Astrocyte of the cerebellum (primary cell): ENCODE data around the gene PFKM.
"Not testable (repeated sequence)": the region's sequence is repeated elsewhere in the genome, so short reads cannot be mapped to it uniquely, and the experiment has no call there.

ENCODE experiments used
- DNase-seq: peaks from one replicate; pipeline ENCODE4 v3.0.0-alpha.2; 2011; ENCODE audit warnings: low read depth
- H3K4me3 ChIP-seq: 2 replicates; pipeline ENCODE4 v1.5.1; 2011; ENCODE audit warnings: mild to moderate bottlenecking, low read depth, low read length, moderate library complexity
- in situ Hi-C: cut with HindIII; loops from 2 replicates; pipeline ENCODE4 v1.10.0; 2017; ENCODE audit warnings: low sequenced_read_pairs
- TF ChIP-seq, protein P1 (sequence below): IDR thresholded peaks from 2 replicates; pipeline ENCODE4 v1.5.1; 2012; ENCODE audit warnings: low read length, low read depth, moderate library complexity, mild to moderate bottlenecking; ENCODE audit errors: missing control alignments

PFKM gene

DNA sequence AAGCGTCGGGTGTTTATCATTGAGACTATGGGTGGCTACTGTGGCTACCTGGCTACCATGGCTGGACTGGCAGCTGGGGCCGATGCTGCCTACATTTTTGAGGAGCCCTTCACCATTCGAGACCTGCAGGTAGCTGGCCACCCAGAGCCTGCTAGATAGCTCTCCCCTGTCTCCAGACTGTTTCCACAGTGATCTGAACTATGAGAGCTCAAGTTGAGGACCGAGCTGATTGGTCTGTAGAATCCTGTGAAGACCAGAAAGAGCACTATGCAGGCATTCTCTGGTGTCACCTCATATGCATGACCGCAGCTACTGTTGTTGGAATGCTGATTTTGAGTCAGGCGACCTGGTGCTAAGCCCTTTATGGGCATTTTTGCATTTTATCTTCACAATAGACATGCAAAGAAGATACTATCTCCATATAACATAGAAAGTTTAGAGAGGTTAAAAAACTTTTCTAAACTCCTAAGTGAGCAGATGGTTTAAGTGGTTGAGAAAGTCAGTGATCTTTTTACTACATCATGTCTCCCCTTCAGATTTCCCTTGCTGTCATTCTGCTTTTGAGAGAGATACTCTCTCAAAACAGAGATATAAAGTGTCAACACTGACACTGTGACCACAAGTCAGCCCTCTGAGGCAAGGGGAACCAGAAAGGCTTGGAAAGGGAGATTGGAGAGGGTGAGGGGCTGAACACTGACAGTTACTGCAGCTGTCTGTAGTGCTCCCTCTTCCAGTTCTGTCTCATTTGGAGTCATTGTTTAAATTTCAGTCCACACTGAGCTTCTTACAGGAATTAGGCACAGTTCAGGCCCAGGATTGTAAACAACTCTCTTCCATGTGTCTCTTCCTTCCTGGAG is 23.9 kb downstream of the PFKM start:
- no peak for DNase-seq
- no peak overlapping the region for H3K4me3 ChIP-seq
- TF ChIP-seq, protein P1, sequence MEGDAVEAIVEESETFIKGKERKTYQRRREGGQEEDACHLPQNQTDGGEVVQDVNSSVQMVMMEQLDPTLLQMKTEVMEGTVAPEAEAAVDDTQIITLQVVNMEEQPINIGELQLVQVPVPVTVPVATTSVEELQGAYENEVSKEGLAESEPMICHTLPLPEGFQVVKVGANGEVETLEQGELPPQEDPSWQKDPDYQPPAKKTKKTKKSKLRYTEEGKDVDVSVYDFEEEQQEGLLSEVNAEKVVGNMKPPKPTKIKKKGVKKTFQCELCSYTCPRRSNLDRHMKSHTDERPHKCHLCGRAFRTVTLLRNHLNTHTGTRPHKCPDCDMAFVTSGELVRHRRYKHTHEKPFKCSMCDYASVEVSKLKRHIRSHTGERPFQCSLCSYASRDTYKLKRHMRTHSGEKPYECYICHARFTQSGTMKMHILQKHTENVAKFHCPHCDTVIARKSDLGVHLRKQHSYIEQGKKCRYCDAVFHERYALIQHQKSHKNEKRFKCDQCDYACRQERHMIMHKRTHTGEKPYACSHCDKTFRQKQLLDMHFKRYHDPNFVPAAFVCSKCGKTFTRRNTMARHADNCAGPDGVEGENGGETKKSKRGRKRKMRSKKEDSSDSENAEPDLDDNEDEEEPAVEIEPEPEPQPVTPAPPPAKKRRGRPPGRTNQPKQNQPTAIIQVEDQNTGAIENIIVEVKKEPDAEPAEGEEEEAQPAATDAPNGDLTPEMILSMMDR = no peak
- in situ Hi-C loops = no loop called here

DNA sequence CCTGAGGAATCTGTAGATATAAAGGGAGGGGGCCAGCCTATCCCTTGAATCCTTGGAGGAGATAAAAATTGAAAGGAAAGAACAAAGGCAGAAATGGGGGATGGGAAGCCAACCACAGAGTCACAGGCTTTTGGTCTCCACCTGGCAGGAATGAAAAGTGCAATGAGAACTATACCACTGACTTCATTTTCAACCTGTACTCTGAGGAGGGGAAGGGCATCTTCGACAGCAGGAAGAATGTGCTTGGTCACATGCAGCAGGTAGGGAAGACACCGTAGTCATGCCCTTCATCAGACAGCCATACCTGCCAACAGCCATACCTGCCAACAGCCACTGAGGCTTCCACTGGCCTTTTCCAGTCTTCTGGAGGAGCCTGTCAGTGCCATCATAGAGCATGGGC is 24.7 kb downstream of the PFKM start:
- DNase-seq = no peak
- TF ChIP-seq, protein P1 = no peak
- in situ Hi-C loops = no loop called here
- no peak overlapping the region for H3K4me3 ChIP-seq

DNA sequence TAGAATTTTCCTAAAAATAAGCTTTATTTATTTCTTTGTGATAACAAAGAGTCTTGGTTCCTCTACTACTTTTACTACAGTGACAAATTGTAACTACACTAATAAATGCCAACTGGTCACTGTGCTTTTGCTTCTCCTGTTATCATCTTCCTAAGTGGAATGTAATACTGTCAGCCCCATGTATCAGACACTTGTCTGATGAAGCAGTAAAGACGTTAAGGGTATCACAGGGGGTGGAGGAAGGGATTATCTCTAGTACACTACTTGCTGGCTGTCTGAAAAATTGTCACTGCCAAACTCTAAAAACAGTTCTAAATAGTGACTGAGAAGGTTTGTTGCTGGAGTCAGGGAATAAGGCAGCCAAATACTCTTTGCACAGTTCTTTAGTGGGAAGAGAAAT is 26.8 kb downstream of the PFKM start:
- no peak overlapping the region for H3K4me3 ChIP-seq
- no peak for DNase-seq
- TF ChIP-seq, protein P1 = no peak
- in situ Hi-C loops = no loop called here

DNA sequence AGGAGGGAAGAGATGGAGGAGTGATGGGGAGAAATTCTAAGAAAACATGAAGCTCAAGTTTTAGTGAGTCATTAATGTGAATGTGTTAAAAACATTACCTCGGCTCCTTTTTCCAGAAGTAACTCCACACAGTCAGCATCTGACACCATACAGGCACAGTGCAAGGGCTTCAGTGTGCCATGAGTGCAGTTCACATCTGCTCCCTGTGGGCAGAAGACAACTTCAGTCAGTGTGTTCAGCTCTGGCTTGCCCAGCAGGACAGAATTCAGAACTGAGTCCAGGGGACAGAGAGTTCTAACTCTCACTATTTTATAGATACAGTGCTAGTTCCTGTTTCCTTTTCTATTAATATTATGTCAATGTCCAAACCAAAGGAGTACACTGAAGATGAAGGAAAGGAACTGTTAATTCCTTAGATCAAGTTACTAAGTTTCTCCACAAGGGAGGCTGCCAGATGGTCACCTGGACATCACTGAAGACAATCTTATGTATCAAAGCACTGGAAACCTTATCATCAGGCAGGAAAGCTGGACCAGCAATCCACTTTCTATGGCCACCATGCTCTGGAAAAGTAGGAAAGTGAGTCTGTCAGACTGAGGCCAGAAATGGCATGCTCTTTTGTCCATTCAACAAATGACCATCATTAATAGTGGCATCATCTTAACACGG is 32.1 kb downstream of the PFKM start:
- TF ChIP-seq, protein P1 = no peak
- no peak for DNase-seq
- in situ Hi-C loops = no loop called here

DNA sequence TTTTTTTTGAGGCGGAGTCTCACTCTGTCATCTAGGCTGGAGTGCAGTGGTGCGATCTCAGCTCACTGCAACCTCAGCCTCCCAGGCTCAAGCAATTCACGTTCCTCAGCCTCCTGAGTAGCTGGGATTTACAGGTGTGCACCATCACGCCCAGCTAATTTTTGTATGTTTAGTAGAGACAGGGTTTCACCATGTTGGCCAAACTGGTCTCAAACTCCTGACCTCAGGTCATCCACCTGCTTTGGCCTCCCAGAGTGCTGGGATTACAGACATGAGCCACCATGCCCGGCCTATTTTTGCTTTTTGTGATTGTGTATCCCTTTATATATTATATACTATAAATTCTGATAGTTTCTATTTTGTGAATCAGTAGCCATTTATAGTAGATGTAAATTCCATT is 36.6 kb downstream of the PFKM start:
- in situ Hi-C loops, DNase-seq, H3K4me3 ChIP-seq: not testable (repeated sequence)

More for the DNA sequence above, 32.1 kb downstream of the PFKM start:
- H3K4me3 ChIP-seq = no peak overlapping the region

DNA sequence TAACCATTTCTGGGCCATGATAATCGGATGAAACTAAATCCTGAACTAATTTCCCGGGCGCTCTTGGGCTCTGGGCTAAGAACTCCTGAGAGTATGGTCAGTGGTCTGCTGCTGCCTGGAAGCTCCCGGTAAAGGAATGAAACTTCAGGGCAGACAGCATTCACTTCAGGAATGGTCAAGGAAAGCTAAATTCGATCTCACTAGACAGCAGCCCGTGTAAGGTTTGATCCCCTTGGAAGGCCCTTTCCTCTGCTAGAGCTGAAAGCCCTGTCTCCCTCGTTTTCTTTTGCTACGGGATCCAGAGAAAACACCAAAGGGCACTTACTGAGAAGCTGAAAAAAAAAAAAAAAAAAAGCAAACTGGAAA is 37.5 kb downstream of the PFKM start:
- DNase-seq = no peak
- peak overlapping the region; percentile 99 for H3K4me3 ChIP-seq
- TF ChIP-seq, protein P1 = no peak
- in situ Hi-C loops = no loop called here

DNA sequence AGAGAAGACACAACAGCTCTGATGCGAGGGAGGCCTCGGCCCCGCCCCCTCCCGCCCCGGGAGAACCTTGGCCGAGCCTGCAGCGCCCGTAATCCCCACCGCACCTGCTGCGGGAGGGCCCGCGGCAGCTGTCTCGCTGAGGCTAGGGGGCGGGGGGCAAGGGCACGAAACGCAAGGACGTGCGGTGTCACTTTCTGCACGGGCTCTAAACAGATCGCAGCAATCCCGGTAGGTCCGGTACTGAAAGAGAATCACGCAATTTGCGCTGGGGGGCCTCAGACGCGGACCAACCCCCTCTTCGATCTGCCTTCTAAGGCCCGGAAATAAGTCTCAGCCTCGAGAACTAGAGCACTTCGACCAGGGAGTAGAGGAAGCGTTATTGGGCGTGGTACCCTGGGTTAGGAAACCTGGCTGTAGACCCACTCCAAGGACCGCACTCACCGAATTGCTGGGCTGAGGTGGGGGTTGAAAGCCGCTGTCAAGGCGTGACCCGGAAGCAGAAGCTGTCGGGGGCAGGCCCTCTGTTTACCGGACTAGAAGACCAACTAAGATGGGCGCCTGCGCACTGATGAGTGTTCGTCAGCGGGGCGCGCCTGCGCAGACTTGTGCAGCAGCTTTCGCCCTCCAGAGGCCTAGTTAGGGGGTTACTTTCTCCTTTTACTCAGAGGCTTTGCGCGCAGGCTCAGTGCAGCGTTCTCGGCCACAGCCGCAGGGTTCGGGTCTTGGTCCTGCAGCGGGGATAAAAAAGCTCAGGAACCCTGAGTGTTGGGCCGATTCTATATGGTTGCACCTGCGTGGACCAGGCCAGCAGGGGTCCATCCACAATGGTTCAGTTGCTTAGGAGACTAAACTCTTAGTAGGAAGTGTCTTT is 38.1 kb downstream of the PFKM start, which contains the start of gene ASB8:
Gene ASB8 (minus strand): TSS at position 498 of the 871 bp plus-strand sequence. CDS start 4,019 bp downstream, outside the sequence.
- TF ChIP-seq, protein P1 = peak; percentile 59
- peak within 1 kb of the TSS; percentile 99 for H3K4me3 ChIP-seq
- peak; percentile 95 for DNase-seq
- in situ Hi-C loops = no loop called here
